Stimulated activated CD8-positive, alpha-beta memory T cell treated with anti-CD3 and anti-CD28 coated beads, Interleukin-15, amount 100 ng/mL, for 48 hours (primary cell): ENCODE results near the gene SLC25A41.
"Not testable (repeated sequence)": the region's sequence is repeated elsewhere in the genome, so short reads cannot be mapped to it uniquely, and the experiment has no call there.

Source experiments
- DNase-seq, 2 donors: peaks; one replicate each; pipeline ENCODE4 v3.0.0-alpha.2; 2020; ENCODE audit warnings: low read depth in 2 of 2

The SLC25A41 gene

DNA sequence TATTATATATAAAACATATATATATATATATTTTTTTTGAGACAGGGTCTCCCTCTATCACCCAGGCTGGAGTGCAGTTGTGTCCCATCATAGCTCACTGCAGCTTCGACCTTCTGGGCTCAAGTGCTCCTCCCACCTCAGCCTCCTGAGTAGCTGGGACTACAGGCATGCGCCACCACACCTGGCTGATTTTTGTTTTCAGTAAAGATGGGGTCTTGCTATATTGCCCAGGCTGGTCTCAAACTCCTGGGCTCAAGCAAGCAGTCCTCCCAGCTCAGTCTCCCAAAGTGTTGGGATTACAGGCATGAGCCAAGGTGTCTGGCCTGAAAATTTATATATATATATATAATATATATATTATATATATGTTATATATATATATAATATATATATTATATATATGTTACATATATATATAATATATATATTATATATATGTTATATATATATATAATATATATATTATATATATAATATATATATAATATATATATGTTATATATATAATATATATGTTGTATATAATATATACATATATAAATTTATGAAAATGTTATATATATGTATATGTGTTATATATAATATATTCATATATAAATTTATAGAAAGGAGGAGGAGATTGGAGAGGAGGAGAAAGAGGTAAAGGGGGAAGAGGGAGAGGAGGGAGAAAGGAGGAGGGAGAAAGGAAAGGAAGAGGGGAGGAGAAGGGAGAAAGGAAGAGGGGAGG is 4.7 kb downstream of the SLC25A41 start:
- not testable (repeated sequence) for DNase-seq

DNA sequence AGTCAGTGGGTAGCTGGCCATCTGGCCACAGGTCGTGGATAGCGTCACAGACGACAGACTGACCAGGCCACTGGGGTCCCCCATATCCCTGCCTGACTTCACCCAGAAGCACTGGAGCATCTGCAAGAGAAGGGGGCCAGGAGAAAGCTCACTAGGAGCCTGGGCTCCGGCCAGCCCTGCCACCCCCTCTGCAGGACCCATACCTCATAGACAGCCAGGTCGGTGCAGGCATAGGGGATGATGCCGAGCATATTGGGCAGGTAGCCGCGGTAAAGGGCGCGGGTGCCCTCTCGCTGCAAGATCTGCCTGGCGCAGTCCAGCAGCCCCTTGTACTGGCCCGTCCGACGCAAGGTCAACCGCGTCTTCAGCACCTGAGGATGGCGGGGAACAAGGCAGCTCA is 6.4 kb downstream of the SLC25A41 start:
- DNase-seq: no peak

DNA sequence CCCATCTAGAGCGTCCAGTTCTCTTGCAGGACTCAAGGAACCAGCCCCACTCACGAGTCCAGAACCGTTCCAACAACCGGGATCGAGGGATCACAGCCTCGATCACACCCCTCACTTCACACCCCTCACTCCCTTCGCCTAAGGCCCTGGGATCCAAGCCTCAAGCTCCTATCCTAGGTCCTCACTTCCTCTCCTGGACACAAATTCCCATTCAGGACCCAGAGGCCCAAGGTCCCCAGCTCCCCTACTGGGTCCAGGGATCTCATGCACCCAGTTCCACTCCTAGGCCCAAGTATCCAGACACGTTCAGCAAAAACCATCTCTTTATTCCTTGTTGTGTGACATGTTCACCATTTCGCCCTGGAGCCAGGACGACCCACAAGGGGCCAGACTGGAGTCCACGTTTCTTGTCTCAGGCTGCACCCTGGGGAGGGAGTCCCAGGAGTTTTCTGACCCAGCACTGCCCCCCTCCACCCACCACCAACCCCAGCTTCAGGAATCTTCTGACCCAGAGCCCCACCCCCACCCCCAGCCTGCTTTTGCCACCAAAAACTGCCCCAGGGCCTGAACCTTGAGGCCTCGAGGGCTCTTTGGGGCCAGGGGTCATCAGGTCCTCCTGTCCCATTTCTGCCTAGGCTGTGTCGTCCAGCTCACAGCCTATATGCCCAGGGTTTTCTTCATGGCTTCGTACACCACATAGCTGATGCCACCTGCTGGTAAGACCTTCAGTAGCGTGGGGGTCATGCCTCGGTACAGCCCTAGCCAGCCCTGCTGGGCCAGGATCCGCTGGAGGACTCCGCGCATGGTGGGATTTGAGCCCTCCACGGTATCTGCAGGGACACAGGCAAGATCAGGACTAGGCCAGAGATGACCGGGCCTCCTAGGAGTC is 7.6 kb downstream of the SLC25A41 start:
- DNase-seq: no peak

DNA sequence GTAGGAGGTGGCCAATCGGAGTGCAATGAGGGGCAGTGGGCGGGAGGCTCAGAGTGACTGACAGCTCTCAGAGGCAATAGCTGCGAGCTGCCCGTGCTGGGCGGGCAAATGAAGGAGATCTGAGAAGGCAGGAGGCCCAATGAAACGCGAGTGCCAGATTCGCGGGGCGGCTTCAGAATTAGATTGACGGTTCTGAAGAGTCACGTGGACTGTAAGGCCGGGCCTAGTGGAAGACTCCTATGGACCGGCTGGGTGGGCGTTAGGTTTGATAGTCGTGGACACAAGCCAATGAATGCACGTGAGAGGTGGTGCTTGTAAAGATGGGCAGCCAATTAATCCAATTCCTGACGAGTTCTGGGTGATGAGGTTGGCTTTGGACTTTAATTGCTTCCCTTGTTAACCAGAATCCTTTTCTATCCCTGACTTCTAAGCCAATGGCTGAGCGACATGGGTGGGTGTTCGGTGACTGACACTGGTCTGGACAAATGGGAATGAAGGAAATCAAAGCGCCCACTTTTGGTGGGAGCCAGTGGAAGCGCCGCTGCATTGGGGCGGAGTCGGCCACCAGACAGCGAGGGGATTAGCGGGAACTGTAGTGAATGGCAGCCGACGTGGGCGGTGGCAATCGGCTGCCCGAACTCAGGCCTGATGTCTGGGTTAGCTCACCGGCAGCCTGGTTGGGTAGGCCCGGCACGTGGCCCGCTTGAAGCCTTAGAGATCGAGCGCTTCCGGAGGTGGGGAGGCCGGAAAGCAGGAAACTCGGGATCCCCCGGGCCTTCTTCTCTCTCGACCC is 8.4 kb downstream of the SLC25A41 start:
- DNase-seq: peak; percentile 98 to 100

DNA sequence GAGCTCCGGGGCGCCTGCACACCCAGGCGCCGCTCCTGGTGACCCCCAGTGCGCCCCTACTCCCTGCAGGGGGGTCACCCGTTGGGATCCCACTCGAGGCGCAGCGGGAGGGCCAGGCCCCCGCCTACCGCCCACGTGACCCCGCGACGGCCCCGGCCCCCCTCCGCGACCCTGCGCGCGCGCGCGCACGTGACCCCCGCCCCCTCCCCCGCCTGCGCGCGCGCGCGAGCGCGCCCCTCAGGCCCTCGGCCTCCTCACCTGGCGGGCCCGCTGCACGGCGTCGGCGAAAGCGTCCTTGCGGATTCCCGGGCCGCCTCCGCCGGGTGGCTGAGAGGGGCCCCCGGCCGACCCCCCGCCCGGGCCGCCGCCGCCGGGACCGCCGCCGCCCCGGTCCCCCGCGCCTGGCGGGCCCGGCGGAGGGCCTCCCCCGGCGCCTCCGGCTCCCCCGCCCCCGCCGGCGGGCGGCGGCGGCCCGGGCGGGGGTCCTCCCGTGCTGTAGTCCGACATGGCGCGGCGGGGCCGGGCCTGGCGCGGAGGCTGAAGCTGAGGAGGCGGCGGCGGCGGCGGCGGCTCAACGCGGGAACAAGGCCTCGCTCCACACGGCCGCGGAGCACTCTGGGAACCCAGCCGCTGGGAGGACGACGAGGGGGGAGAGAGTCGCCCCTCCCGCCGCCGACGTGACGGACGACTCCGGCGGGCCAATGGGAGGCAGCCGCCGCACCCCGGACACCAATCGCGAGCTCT is 9.2 kb downstream of the SLC25A41 start, which contains the start of gene KHSRP:
Gene KHSRP, minus strand, starts transcription at position 617 of the 744 bp plus-strand sequence. Its CDS starts 110 bp downstream, at position 507.
- no peak for DNase-seq

DNA sequence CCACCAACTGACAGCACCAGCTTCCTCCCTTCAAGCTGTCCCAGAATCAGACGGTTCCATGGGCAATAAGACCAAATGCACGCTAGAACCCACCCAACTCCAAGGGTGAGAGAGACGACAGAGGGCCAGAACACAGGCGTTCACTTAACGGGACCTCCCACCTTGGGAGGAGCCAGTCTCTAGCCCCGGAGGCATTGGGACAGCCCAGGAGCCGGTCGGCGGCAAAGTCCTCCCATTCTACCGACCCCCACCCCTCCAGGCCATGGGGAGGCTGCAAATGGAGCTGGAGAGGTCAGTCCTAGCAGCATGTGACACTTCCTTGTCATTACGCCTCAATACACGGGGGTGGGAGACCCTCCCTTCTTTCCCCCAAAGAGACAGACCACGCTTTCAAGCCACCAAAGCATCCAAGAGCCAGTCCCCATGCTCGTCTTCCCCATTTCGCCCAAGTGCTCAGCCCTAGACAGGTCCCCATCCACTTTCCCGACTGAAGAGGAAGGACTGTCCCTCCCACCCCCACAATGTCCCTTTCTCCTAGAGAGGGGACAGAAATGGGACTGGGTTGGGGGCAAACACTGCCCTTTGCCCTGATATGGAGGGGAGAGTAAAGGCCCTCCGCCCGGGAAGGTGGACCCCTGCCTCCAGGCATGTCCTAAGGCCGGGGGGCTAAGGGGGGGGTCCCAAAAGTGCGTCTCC is 9.9 kb downstream of the SLC25A41 start:
- DNase-seq: peak in 1 of 2 donors; percentile 32

DNA sequence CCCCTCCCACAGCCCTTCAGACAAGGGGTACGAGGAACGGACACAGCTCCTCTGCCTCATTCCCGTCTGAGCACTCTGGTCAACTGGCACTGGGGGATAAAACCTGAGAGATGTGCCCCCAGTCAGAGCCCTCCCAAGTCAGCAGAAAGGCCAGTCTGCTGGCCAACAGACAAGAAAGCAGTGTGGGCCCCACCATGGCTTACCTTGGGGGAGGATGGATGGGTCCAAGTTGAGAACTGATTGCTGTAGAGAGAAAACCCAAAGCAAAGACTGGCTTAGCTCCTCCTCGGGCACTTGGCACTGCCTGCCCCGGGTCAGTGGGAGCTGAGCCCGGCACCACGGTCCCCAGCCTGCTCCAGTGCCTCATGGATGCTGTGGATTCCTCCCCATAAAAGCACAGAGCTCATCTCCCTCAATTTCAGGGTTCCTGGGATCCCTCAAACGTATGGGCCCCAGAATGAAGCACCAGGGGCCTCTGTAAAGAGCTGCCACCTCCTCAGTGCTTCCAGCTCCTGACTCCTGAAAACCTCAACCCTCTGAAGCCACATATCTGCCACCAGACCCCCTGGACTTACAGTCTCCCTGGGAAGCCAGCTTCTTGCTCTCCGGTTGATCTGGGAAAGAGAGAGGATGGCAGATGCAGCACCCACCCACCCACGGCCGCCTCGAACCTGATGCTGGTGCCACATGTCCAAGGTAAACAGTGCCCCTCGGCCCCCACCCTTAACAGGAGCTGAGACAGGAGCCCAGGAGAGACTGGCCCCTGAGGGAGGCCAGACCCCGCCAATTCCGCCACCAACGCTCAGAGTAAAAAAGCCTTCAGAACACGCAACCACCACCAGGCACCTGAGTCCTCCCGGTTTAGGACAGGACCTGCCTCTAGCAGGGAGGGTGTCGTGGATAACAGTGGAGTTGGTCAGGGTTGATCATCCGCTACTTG is 12.2 kb downstream of the SLC25A41 start:
- DNase-seq: no peak

DNA sequence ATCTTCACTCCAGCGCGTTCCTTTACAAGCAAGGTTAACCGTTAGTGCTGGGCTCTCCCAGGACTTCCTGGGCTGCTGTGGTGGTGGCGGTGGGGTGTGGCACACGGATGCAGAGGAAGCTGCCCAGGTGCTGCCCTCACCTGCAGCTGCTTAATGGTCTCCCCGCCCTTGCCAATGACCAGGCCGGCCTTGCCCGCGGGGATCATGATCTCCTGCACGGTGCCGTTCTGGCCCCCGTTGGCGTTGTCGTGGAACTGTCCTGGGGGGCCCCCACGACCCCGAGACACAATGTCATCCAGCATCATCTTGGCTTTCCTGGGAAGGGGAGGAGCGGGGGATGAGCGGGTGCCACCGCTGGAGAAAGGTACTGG is 15.0 kb downstream of the SLC25A41 start:
- DNase-seq: no peak

DNA sequence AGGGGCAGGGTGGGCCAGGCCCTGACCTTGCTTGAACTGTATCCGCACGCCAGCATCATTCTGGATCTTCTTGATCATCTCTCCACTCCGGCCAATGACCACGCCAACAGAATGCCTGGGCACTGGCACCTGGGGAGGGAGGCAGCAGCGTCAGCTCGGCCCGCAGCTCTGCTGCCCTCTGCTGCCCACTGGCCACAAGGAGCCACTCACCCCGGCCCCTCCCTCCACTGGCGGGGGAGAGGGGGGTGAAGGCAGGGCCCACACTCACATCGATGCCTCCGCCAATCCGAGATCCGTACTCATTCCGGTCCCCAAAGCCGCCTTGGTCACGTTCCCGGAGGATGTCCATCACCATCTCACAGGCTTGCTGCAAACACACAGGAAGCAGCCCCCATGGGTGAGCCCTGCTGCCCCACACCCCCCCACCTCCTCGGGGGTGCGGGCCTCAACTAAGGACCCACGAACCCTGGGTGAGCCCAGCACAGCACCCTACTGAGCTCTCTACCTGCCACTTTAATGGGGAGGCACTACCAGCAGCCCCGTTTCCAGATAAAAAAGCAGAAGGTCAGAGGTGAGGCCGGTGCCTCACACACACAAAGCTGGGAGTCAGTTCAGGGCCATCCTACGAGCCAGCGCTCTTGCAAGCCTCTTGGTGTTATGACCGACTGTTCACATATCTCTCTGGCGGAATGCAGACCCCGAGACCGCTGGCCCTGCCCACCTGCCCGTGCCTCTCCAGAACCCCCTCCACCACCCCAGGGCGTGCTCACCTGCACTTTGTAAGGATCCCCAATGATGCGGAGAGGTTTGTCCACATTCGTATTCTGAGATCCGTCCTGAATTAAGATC is 15.6 kb downstream of the SLC25A41 start:
- no peak for DNase-seq

DNA sequence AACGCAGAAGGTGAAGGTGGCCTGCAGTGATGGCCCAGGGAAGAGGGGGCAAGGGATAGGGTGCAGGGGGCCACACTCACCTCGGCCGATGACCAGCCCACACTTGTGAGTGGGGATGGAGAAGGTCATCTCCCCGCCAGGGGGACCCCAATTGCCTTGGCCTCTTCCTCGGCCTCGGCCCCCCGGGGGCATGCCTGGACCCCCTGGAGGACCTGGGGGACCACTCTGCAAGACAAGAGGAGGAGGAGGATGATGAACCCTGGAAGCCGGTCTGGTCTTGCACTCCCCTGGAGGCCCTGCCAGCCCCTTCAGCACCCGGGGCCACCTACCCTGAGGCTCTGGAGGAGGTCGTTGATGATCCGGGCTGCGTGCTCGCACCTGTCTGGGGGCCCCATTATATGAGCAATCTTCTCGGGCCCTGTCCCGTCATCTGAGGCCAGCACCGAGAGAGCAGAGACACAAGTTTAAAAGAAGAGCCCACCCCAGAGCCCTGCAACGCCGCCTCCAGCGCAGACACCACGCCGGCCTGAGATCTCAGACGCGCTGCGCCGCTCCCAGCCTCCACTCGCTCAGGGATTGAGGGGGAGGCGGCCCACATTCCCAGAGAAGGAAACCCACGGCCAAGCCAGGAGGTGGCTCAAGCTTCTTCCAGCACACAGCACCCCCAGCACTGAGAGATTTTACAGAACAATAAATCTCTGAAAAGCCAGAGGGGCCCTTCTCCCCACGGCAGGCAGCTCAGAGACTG is 16.7 kb downstream of the SLC25A41 start:
- no peak for DNase-seq

DNA sequence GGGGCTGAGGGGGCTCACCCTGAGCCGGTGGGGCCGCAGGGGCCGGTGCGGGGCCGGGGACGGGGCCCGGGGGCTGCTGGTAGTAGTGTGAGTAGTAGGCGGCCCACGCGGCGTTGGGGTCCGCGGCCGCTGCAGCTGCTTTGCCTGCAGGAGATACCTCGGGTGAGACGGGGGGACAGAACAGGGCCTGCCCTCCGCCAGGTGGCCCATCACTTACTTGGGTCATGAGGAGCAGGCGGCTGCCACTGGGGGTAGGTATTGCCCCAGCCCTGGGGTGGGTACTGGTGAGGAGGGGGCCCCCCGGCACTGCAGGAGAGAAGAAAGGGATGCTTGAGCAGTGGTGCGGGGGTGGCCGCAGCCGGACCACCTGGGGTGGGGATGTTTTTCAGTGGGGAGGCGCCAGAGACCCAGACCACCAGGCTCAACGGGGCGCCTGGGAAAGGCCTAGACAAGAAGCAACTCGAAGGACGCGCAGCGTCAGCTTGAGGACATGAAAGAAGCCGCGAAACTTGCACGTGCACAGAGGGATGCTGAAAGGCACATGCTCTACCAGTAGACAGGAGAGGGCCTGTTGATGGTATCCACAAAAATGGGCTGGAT is 17.9 kb downstream of the SLC25A41 start:
- DNase-seq: no peak

DNA sequence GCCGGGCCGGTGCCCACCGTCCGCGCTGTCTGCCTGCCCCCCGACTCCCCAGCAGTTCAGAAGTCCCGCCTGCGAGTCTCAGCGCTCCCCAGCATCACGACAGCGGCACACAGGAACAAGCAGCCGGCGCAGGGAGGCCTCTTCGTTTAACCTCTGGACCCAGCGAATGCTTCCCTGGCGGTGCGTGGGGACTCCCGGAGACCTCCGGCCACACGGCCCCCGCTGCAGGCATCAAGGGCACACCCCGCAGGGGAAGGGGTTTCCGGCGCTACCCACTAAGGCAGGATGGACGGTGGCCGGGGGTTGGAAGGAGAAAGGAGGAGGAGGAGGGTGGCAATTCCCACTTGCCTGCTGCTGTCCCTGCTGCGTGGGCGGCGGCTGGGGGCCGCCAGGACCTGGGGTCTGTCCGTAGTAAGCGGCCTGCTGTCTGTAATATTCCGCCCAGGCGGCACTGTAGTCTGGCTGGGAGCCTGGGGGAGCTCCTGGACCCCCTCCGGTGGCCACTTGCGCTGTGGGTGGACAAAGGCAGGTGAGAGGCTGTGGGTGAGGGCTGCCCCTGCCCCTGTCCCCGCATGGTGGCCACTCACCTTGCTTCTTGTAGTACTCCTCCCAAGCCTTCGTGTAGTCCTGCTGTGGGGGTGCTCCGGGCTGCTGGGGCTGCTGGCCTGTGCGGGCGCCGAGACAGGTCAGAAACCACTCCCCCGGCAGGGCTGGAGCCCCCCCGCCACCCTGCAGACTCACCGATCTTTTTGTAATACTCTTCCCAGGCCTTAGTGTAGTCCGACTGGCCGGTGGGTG is 18.6 kb downstream of the SLC25A41 start:
- no peak for DNase-seq

DNA sequence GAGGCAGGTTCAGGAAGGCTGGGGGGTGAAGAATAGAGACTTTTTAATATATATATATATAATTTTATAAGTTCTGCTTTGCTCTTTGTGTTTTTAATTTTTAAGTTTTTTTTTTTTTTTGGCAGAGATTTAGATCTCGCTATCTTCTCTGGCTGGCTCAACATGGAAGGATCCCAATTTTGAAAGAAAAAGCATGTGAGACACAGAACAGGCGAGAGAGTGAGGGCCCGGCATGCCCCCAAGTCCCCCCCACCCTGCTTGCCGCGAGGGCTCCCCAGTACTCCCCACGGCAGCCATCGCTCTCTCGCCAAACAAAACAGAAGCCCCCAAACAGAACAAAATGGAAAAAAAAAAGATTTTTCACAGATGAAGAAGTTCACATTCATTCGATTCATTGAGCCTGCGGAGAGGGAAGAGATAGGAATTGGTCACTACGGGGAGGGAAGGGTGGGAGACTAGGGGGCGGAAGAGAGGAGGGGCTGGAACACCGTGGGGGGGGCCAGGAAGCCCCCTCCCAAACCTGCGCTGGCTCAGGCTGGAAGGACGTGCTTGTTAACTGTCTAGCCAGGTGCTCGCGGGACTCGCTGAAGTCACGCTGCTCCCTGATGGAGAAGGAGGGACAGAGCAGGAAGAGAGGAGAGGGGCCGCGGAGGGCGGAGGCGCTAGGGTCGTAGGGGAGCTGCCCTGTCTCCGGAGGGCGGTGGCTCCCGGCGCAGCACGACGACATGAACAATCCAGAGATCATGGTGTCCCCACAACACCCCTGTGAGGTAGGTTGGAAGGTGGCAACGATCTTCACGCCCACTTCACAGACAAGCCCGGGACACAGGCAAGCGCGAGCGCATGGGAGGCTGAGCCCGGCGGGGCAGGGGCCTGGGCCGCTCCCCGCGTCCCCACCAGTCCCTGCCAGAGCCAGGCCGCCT is 19.6 kb downstream of the SLC25A41 start:
- no peak for DNase-seq

DNA sequence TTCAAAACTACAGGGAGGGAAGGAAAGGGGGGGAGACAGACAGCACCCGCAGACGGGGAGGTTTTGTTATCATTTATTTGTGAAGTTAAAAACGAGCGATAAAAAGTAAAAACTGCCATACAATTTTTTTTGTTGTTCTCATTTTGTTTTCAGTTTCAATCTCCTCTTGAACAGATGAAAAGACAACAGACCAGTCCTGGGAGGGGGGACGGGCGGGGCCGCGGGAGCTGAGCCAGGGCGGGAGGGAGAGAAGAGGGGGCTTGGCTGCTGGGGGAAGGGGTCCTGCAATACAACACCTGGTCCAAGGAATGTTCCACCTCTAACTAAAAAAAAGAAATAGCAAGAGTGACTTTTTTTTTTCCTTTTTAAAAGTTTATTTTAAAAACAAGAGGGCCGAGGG is 20.3 kb downstream of the SLC25A41 start:
- DNase-seq: no peak

DNA sequence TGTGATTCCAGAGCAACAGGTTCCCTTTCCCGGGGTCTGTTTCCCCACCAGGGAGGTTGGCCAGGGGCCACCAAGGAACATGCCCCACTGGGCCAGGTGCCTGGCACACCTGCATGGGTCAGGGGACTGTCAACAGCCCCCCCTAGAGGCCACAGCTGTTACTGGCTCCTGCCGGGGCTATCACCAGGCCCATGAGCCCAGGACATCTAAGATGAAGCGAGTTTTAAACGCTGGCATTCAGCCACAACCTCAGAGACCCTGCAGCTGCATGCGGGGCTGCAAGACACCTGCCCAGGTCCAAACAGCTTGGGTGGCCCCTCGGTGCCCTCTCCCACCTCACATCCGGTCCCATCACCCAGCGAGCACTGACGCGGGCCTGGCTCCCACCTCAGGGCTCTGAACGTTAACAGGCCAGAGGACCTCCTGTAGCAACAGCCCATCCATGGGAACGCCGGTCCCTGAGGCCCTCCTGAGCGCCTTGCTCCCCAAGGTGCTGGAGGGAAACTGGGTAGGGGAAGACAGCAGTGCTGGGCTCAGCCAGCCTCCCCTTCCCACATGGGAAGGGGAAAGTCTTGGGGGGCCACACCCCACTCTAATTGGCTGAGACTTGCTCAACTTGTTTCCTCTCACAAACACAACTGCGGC is 21.0 kb downstream of the SLC25A41 start:
- DNase-seq: peak in 1 of 2 donors; percentile 24
